DMS153 treated with DMSO at 0.1 percent for 48 hours (cell line): ENCODE measurements around the gene C6orf15.
"Not testable (repeated sequence)": the region's sequence is repeated elsewhere in the genome, so short reads cannot be mapped to it uniquely, and the experiment has no call there.

Experiments used
- DNase-seq: peaks from one replicate; lab custom pipeline; 2025; ENCODE audit not compliant: unreplicated experiment; lab: John Stamatoyannopoulos, UW

Gene C6orf15

GRCh38 chr6:31070711-31071197 lies 41.6 kb downstream of the C6orf15 start:
- peak; percentile 22 for DNase-seq

- peak; percentile 63 for DNase-seq
These were observed 43.6 kb downstream of the C6orf15 start for GRCh38 chr6:31068669-31069340.

GRCh38 chr6:31067891-31068668 lies 44.3 kb downstream of the C6orf15 start:
- DNase-seq = not testable (repeated sequence)

GRCh38 chr6:31067028-31067427 lies 45.3 kb downstream of the C6orf15 start:
- not testable (repeated sequence) for DNase-seq

- DNase-seq = no peak
These were observed 46.8 kb downstream of the C6orf15 start for GRCh38 chr6:31065556-31065955.

GRCh38 chr6:31063906-31064435 lies 48.4 kb downstream of the C6orf15 start:
- DNase-seq = no peak
